Natural killer cell (primary cell): ENCODE measurements around the gene PIRT. TPM values are rescaled to one million over a fixed set of nuclear protein-coding genes. Genes with fewer than 3 reads are reported as not detected.

Experiments
- ATAC-seq, 3 donors: fragments of 150-1000 bp in 2 of 3; fragments of 200-7000 bp in 1 of 3; cut with Tn5 transposase; 1 replicate in 1 of 3; 2 replicates in 2 of 3; pipeline ENCODE4 v1.10.0; 2021; ENCODE audit warnings: mild to moderate bottlenecking in 2 of 3, moderate library complexity in 2 of 3
- DNase-seq, 2 donors: peaks; one replicate each; pipeline versions ENCODE4 v3.0.0 to v3.0.0-alpha.2; 2013 to 2021; ENCODE audit warnings: mixed read lengths in 1 of 2
- H3K27ac ChIP-seq: one replicate; pipeline ENCODE4 v1.5.1; 2013; ENCODE audit warnings: mild to moderate bottlenecking, low read length
- H3K27me3 ChIP-seq: one replicate; pipeline ENCODE4 v1.6.1; 2013; ENCODE audit warnings: low read length; ENCODE audit not compliant: control insufficient read depth, insufficient read depth
- H3K36me3 ChIP-seq: one replicate; pipeline ENCODE4 v1.6.1; 2013; ENCODE audit warnings: low read length; ENCODE audit not compliant: control insufficient read depth, insufficient read depth
- H3K4me1 ChIP-seq: one replicate; pipeline ENCODE4 v1.6.1; 2013; ENCODE audit warnings: low read length; ENCODE audit not compliant: control insufficient read depth, insufficient read depth
- H3K4me3 ChIP-seq: one replicate; pipeline ENCODE4 v1.5.1; 2013; ENCODE audit warnings: low read length
- H3K9me3 ChIP-seq: one replicate; pipeline ENCODE4 v1.6.1; 2013; ENCODE audit warnings: low read length; ENCODE audit not compliant: control insufficient read depth, insufficient read depth
- H3K27ac Mint-ChIP-seq, 2 donors: one replicate each; pipeline ENCODE4 v1.8.0; 2022; ENCODE audit warnings: mild to moderate bottlenecking in 2 of 2, mixed read lengths in 2 of 2, moderate library complexity in 1 of 2
- H3K27me3 Mint-ChIP-seq, 2 donors: one replicate each; pipeline ENCODE4 v1.8.0; 2022; ENCODE audit warnings: low read depth in 2 of 2, mixed read lengths in 2 of 2
- H3K36me3 Mint-ChIP-seq: one replicate; pipeline ENCODE4 v1.8.0; 2022; ENCODE audit warnings: mixed read lengths
- H3K4me1 Mint-ChIP-seq, 2 donors: one replicate each; pipeline ENCODE4 v1.8.0; 2022; ENCODE audit warnings: mixed read lengths in 2 of 2
- H3K4me3 Mint-ChIP-seq: one replicate; pipeline ENCODE4 v1.8.0; 2022; ENCODE audit warnings: mild to moderate bottlenecking, moderate library complexity, mixed read lengths
- H3K9me3 Mint-ChIP-seq, 2 donors: one replicate each; pipeline ENCODE4 v1.8.0; 2022; ENCODE audit warnings: mixed read lengths in 2 of 2
- CTCF ChIP-seq: fragments of 200-600 bp; IDR thresholded peaks from one replicate; pipeline ENCODE4 v1.8.0; 2022; ENCODE audit warnings: antibody characterized with exemption
- WGBS: methylation state at CpG from one replicate; pipeline ENCODE4 v1.1.7; 2013; ENCODE audit warnings: missing lambda C conversion rate; ENCODE audit not compliant: insufficient coverage; 5-methylcytosine and 5-hydroxymethylcytosine counted together
- intact Hi-C: fragments of 100-400 bp; cut with micrococcal nuclease; formaldehyde crosslinking; loops from one replicate; pipeline ENCODE4 v1.14.2; 2022
- total RNA-seq, 4 donors: library from RNA; stranded (reverse); fragments of 120-200 nt in 1 of 4; gene quantifications; one replicate each; pipeline versions ENCODE4 v1.2.3 to v1.2.4, GENCODE V29; 2013 to 2022

The PIRT gene
- total RNA-seq, 3 donors from 2014 or later (not counting 1 experiment from before 2014, with no cell fraction given), result not detected

- no peak overlapping the region for H3K4me3 Mint-ChIP-seq
- H3K4me3 ChIP-seq, result no peak overlapping the region
- H3K27me3 Mint-ChIP-seq, result peaks cover 0 to 5% of the 10 kb centered on the region in 2 donors
- H3K27ac Mint-ChIP-seq, result no peak overlapping the region
- H3K9me3 Mint-ChIP-seq, result no peaks in the 10 kb centered on the region
- ATAC-seq, result no peak
- WGBS, result 78% methylated on average over 4 of the region's 4 CpGs
- H3K9me3 ChIP-seq, result peaks cover 5% of the 10 kb centered on the region
- no peaks in the 10 kb centered on the region for H3K4me1 Mint-ChIP-seq
- H3K27me3 ChIP-seq, result no peaks in the 10 kb centered on the region
- no peak for TF ChIP-seq CTCF
- no peak overlapping the region for H3K27ac ChIP-seq
- DNase-seq, result no peak
- H3K36me3 Mint-ChIP-seq, result no peaks in the 10 kb centered on the region
- H3K4me1 ChIP-seq, result no peaks in the 10 kb centered on the region
- intact Hi-C loops, result no loop called here
- H3K36me3 ChIP-seq, result no peaks in the 10 kb centered on the region
Observed at GRCh38 chr17:10775058-10775457, 62.8 kb downstream of the PIRT start.

GRCh38 chr17:10773391-10773790, 64.5 kb downstream of the PIRT start:
- Histone ChIP-seq H3K9me3 (peaks cover 5% of the 10 kb centered on the region), H3K27me3 (no peaks in the 10 kb centered on the region), H3K36me3 (no peaks in the 10 kb centered on the region), H3K4me3 (no peak overlapping the region), H3K27ac (no peak overlapping the region), H3K4me1 (no peaks in the 10 kb centered on the region)
- no peak overlapping the region for H3K27ac Mint-ChIP-seq
- WGBS, result no CpG with 5 or more reads among the region's 2 CpGs
- no peak for DNase-seq
- no peak for ATAC-seq
- no peaks in the 10 kb centered on the region for H3K9me3 Mint-ChIP-seq
- H3K27me3 Mint-ChIP-seq, result peaks cover 0 to 5% of the 10 kb centered on the region in 2 donors
- intact Hi-C loops, result loop anchor here (2.0 kb wide), 1 partner anchor 19 kb away; no protein-coding TSS in a partner anchor
- TF ChIP-seq CTCF, result no peak
- no peaks in the 10 kb centered on the region for H3K36me3 Mint-ChIP-seq
- no peak overlapping the region for H3K4me3 Mint-ChIP-seq
- no peaks in the 10 kb centered on the region for H3K4me1 Mint-ChIP-seq

Other genes starting within 250 kb of the PIRT start
- gene MYH3, start 180.8 kb downstream of the PIRT start, total RNA-seq, result 1 to 10 TPM; 4.3 to 6.6 (median 6.2) TPM
- gene SCO1, start 140.6 kb downstream of the PIRT start, total RNA-seq, result 10 to 100 TPM; 13.4 to 22.9 (median 18.8) TPM
- gene ADPRM, start 140.5 kb downstream of the PIRT start, total RNA-seq, result 10 to 100 TPM in 1 of 3 donors, 1 to 10 TPM in 2; 9.5 to 10.7 (median 9.5) TPM
- 1 to 10 TPM in 2 of 3 donors, under 1 TPM in 1; 0.97 to 2.2 (median 1.4) TPM for gene TMEM220, start 108.1 kb downstream of the PIRT start, total RNA-seq
- not detected for gene TMEM238L, start 34.0 kb downstream of the PIRT start, total RNA-seq